Neural crest cell (in vitro differentiated cells): ENCODE data around the gene BZW2. TPM values are rescaled to one million over a fixed set of nuclear protein-coding genes. Genes with fewer than 3 reads are reported as not detected.
"Not testable (repeated sequence)": the region's sequence is repeated elsewhere in the genome, so short reads cannot be mapped to it uniquely, and the experiment has no call there.

Source experiments
- DNase-seq: peaks from one replicate; pipeline ENCODE4 v3.0.0; 2021; ENCODE audit warnings: low read depth, mixed read lengths, low spot score
- H3K27ac Mint-ChIP-seq: one replicate; pipeline ENCODE4 v1.8.0; 2021; ENCODE audit warnings: mild to moderate bottlenecking, mixed read lengths; ENCODE audit not compliant: unreplicated experiment
- H3K27me3 Mint-ChIP-seq: 2 replicates; pipeline ENCODE4 v1.8.0; 2021; ENCODE audit warnings: low read depth, mild to moderate bottlenecking, mixed read lengths
- H3K36me3 Mint-ChIP-seq: 2 replicates; pipeline ENCODE4 v1.8.0; 2021; ENCODE audit warnings: low read depth, mild to moderate bottlenecking, mixed read lengths
- H3K4me1 Mint-ChIP-seq: 2 replicates; pipeline ENCODE4 v1.8.0; 2021; ENCODE audit warnings: mixed read lengths
- H3K4me3 Mint-ChIP-seq: one replicate; pipeline ENCODE4 v1.8.0; 2021; ENCODE audit warnings: mild to moderate bottlenecking, mixed read lengths
- H3K9me3 Mint-ChIP-seq: 2 replicates; pipeline ENCODE4 v1.8.0; 2021; ENCODE audit warnings: mixed read lengths
- CTCF ChIP-seq: fragments of 200-600 bp; sonication (generic); conservative IDR thresholded peaks from 2 replicates; pipeline ENCODE4 v1.5.0; 2021; ENCODE audit warnings: antibody characterized with exemption, mild to moderate bottlenecking
- total RNA-seq: library from RNA; stranded (reverse); gene quantifications from 2 replicates; pipeline ENCODE4 v1.2.1, GENCODE V29; 2021

The BZW2 gene
- total RNA-seq, 1 donor from 2014 or later = 98.2 TPM

GRCh38 chr7:16671811-16672210 lies 25.8 kb downstream of the BZW2 start:
- peaks cover 24% of the 10 kb centered on the region for H3K4me1 Mint-ChIP-seq
- no peak overlapping the region for H3K4me3 Mint-ChIP-seq
- DNase-seq = no peak
- no peak overlapping the region for H3K27ac Mint-ChIP-seq
- H3K9me3 Mint-ChIP-seq = peaks cover 10% of the 10 kb centered on the region
- TF ChIP-seq CTCF = no peak
- no peaks in the 10 kb centered on the region for H3K27me3 Mint-ChIP-seq
- peaks cover 38% of the 10 kb centered on the region for H3K36me3 Mint-ChIP-seq

- no peaks in the 10 kb centered on the region for H3K27me3 Mint-ChIP-seq
- no peak overlapping the region for H3K4me3 Mint-ChIP-seq
- no peak for TF ChIP-seq CTCF
- H3K36me3 Mint-ChIP-seq = peaks cover 42% of the 10 kb centered on the region
- DNase-seq = no peak
- peaks cover 10% of the 10 kb centered on the region for H3K9me3 Mint-ChIP-seq
- H3K4me1 Mint-ChIP-seq = peaks cover 31% of the 10 kb centered on the region
- H3K27ac Mint-ChIP-seq = no peak overlapping the region
Observed at GRCh38 chr7:16675277-16675676, 29.3 kb downstream of the BZW2 start.

- no peak for TF ChIP-seq CTCF
- no peak for DNase-seq
- peaks cover 45% of the 10 kb centered on the region for H3K36me3 Mint-ChIP-seq
- peaks cover 3% of the 10 kb centered on the region for H3K9me3 Mint-ChIP-seq
- H3K27ac Mint-ChIP-seq = no peak overlapping the region
- H3K27me3 Mint-ChIP-seq = no peaks in the 10 kb centered on the region
- H3K4me1 Mint-ChIP-seq = peaks cover 23% of the 10 kb centered on the region
- H3K4me3 Mint-ChIP-seq = no peak overlapping the region
Observed at GRCh38 chr7:16677978-16678494, 32.1 kb downstream of the BZW2 start.

- H3K27ac Mint-ChIP-seq = peak overlapping the region; percentile 86
- peaks cover 42% of the 10 kb centered on the region for H3K36me3 Mint-ChIP-seq
- H3K9me3 Mint-ChIP-seq, DNase-seq, H3K27me3 Mint-ChIP-seq: not testable (repeated sequence)
- H3K4me1 Mint-ChIP-seq = peaks cover 23% of the 10 kb centered on the region
- H3K4me3 Mint-ChIP-seq = peak overlapping the region; percentile 31
Observed at GRCh38 chr7:16678645-16679566, 32.9 kb downstream of the BZW2 start.

- peak overlapping the region; percentile 68 for H3K27ac Mint-ChIP-seq
- H3K4me1 Mint-ChIP-seq = no peaks in the 10 kb centered on the region
- TF ChIP-seq CTCF = no peak
- DNase-seq = no peak
- no peaks in the 10 kb centered on the region for H3K27me3 Mint-ChIP-seq
- peaks cover 43% of the 10 kb centered on the region for H3K36me3 Mint-ChIP-seq
- no peak overlapping the region for H3K4me3 Mint-ChIP-seq
- H3K9me3 Mint-ChIP-seq = no peaks in the 10 kb centered on the region
Observed at GRCh38 chr7:16684935-16685334, 39.0 kb downstream of the BZW2 start.

- no peak for DNase-seq
- no peak for TF ChIP-seq CTCF
- no peak overlapping the region for H3K27ac Mint-ChIP-seq
- H3K27me3 Mint-ChIP-seq = no peaks in the 10 kb centered on the region
- H3K36me3 Mint-ChIP-seq = peaks cover 39% of the 10 kb centered on the region
- H3K9me3 Mint-ChIP-seq = no peaks in the 10 kb centered on the region
- H3K4me3 Mint-ChIP-seq = no peak overlapping the region
- no peaks in the 10 kb centered on the region for H3K4me1 Mint-ChIP-seq
Observed at GRCh38 chr7:16685535-16685934, 39.6 kb downstream of the BZW2 start.
